ENCODE measurements around the gene VCPKMT. TPM values are rescaled to one million over a fixed set of nuclear protein-coding genes. Genes with fewer than 3 reads are reported as not detected.

Gene VCPKMT
- polyA plus RNA-seq (4.4 to 9.4 TPM (median 5.1 TPM) in 3 replicates), polyA minus RNA-seq (1.6 to 1.9 TPM in 2 of 3 replicates, not detected in the other)
- polyA plus RNA-seq (2011; ENCODE audit: low read depth) = 5.3 TPM
- polyA plus RNA-seq (2011; cell fraction: cytosol; rRNA removed) = 2.3 and 4.8 TPM in 2 replicates
- polyA plus RNA-seq (2011; cell fraction: nucleus; rRNA removed) = 6.9 and 11.0 TPM in 2 replicates
- 4.9 and 8.1 TPM in 2 replicates for polyA plus RNA-seq (2012; ENCODE audit: low replicate concordance)
- polyA minus RNA-seq (2011; cell fraction: cytosol; rRNA and poly(A)+ RNA removed) = 2.5 TPM
- polyA minus RNA-seq (2011; cell fraction: nucleus; rRNA and poly(A)+ RNA removed) = 2.0 and 4.5 TPM in 2 replicates

DNA sequence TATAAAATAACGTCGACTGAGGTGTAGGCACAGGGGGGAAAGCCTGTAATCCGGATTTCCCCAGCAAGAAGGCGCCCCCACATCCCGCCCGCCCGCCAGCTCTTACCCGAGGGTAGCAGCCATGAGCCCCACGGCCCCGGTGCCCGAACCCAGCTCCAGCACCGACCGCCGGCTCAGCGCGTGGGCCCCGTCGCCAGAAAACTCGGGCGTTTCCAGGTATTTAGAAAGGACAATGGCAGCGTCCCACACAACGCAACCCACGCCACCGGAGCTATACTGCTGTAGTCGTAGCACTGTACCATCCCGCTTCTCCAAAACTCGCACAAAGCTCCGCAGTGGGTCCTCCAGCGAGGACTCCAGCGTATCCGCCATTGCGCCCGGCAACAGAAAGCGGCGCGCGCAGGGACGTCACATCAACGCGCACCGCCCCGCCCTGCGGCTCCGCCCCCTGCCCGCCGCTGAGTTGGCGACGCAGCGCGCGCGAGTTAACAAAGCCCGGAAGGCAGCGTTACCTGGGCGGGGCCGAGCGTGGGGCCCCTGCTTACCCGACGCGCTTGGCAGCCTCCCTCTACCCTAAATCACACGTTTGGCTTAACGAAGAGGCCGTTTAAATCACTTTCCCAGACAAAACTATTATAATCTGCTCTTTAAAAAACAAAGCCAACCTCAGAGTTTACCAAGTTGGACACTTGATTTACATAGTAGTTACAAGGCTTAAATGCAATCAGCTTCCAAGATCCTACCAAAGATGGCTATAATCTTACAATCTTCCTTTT, at the start of gene VCPKMT:
Gene VCPKMT (minus strand): TSS at position 392 of the 776 bp plus-strand sequence. CDS start 20 bp downstream, at position 372.
- Histone ChIP-seq H3K9ac (ENCODE audit: control insufficient read depth, extremely low read depth, insufficient read depth, low read length) (peak within 1 kb of the TSS; percentile 96), H4K20me1 (ENCODE audit: control insufficient read depth, extremely low read depth, insufficient read depth, low read length) (no peaks in the 10 kb centered on the region), H3K4me3 (ENCODE audit: control insufficient read depth in 2 of 3, extremely low read depth in 1 of 3, insufficient read depth in 2 of 3, low read depth in 1 of 3, low read length in 3 of 3) (peak within 1 kb of the TSS; percentile 85 to 97 (median 92)), H3K9me3 (ENCODE audit: control insufficient read depth, low read depth, low read length) (no peaks in the 10 kb centered on the region), H3K27me3 (ENCODE audit: control insufficient read depth, extremely low read depth, insufficient read depth, low read length) (no peaks in the 10 kb centered on the region), H3K27ac (ENCODE audit: control insufficient read depth, insufficient read depth, low read length) (peak within 1 kb of the TSS; percentile 93), H3K9me1 (ENCODE audit: control insufficient read depth, extremely low read depth, insufficient read depth, low read length) (no peaks in the 10 kb centered on the region), H3K36me3 (ENCODE audit: control insufficient read depth in 2 of 2, extremely low read depth in 1 of 2, insufficient read depth in 2 of 2, low read length in 2 of 2) (peaks cover 6 to 21% of the 10 kb centered on the region in 2 experiments), H3K79me2 (ENCODE audit: control insufficient read depth, insufficient read depth, low read length) (peaks cover 24% of the 10 kb centered on the region), H3K4me1 (ENCODE audit: control insufficient read depth, extremely low read depth, insufficient read depth, low read length) (peaks cover 8% of the 10 kb centered on the region), H2AFZ (ENCODE audit: control insufficient read depth, low read length) (peak within 1 kb of the TSS; percentile 96), H3K4me2 (ENCODE audit: control insufficient read depth, extremely low read depth, insufficient read depth, low read depth, low read length) (peak within 1 kb of the TSS; percentile 96)
- peak; percentile 17 for DNase-seq (ENCODE audit: low read depth, low spot score)
- dilution Hi-C loops (cut with MboI; ENCODE audit: extremely low pct_ligation_motif_present, low sequenced_read_pairs) = no loop called here
- FAIRE-seq = peak; percentile 73
- TF ChIP-seq, protein P1, sequence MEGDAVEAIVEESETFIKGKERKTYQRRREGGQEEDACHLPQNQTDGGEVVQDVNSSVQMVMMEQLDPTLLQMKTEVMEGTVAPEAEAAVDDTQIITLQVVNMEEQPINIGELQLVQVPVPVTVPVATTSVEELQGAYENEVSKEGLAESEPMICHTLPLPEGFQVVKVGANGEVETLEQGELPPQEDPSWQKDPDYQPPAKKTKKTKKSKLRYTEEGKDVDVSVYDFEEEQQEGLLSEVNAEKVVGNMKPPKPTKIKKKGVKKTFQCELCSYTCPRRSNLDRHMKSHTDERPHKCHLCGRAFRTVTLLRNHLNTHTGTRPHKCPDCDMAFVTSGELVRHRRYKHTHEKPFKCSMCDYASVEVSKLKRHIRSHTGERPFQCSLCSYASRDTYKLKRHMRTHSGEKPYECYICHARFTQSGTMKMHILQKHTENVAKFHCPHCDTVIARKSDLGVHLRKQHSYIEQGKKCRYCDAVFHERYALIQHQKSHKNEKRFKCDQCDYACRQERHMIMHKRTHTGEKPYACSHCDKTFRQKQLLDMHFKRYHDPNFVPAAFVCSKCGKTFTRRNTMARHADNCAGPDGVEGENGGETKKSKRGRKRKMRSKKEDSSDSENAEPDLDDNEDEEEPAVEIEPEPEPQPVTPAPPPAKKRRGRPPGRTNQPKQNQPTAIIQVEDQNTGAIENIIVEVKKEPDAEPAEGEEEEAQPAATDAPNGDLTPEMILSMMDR (optimal IDR thresholded peaks at IDR 0.05 in 1 of 3, IDR thresholded peaks at IDR 0.05 in 1 of 3, conservative IDR thresholded peaks at IDR 0.05 in 1 of 3; ENCODE audit: extremely low read depth in 1 of 3, insufficient read depth in 2 of 3, low read length in 3 of 3) = no peak
- TF ChIP-seq EZH2 (IDR thresholded peaks at IDR 0.05; ENCODE audit: low read length) = no peak

DNA sequence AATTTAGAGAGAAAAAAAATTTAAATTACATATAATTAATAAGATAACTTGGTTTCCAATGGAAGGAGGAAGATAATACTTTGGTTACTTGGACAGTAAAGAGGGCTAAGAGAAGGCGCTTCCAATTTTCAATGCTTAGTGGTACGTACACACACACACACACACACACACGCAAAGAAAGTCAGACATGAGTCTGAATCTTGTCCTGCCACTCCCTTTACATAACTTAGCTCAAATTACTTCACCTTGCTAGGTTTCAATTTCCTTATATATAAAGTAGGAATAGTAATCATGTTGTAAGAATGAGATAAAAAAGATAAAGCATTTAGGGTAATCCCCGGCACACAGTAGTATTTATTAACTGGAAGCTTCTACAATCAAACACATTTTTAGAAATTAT, 39.7 kb upstream of the VCPKMT start:
- Histone ChIP-seq H3K9me3 (ENCODE audit: control insufficient read depth, low read depth, low read length) (no peaks in the 10 kb centered on the region), H3K79me2 (ENCODE audit: control insufficient read depth, insufficient read depth, low read length) (no peaks in the 10 kb centered on the region), H3K4me2 (ENCODE audit: control insufficient read depth, extremely low read depth, insufficient read depth, low read depth, low read length) (peak overlapping the region; percentile 63), H3K27me3 (ENCODE audit: control insufficient read depth, extremely low read depth, insufficient read depth, low read length) (no peaks in the 10 kb centered on the region), H3K36me3 (ENCODE audit: control insufficient read depth in 2 of 2, extremely low read depth in 1 of 2, insufficient read depth in 2 of 2, low read length in 2 of 2) (peaks cover 1 to 3% of the 10 kb centered on the region in 2 experiments), H3K4me3 (ENCODE audit: control insufficient read depth in 2 of 3, extremely low read depth in 1 of 3, insufficient read depth in 2 of 3, low read depth in 1 of 3, low read length in 3 of 3) (no peak overlapping the region), H3K9me1 (ENCODE audit: control insufficient read depth, extremely low read depth, insufficient read depth, low read length) (no peaks in the 10 kb centered on the region), H4K20me1 (ENCODE audit: control insufficient read depth, extremely low read depth, insufficient read depth, low read length) (no peaks in the 10 kb centered on the region), H3K27ac (ENCODE audit: control insufficient read depth, insufficient read depth, low read length) (peak overlapping the region; percentile 72), H3K9ac (ENCODE audit: control insufficient read depth, extremely low read depth, insufficient read depth, low read length) (peak overlapping the region; percentile 23), H3K4me1 (ENCODE audit: control insufficient read depth, extremely low read depth, insufficient read depth, low read length) (peaks cover 9% of the 10 kb centered on the region), H2AFZ (ENCODE audit: control insufficient read depth, low read length) (no peak overlapping the region)
- peak; percentile 82 for FAIRE-seq
- no peak for TF ChIP-seq EZH2 (IDR thresholded peaks at IDR 0.05; ENCODE audit: low read length)
- TF ChIP-seq, protein P1 (optimal IDR thresholded peaks at IDR 0.05 in 1 of 3, IDR thresholded peaks at IDR 0.05 in 1 of 3, conservative IDR thresholded peaks at IDR 0.05 in 1 of 3; ENCODE audit: extremely low read depth in 1 of 3, insufficient read depth in 2 of 3, low read length in 3 of 3) = no peak
- peak; percentile 33 for DNase-seq (ENCODE audit: low read depth, low spot score)
- dilution Hi-C loops (cut with MboI; ENCODE audit: extremely low pct_ligation_motif_present, low sequenced_read_pairs) = no loop called here
